NAMALWA (cell line): ENCODE data around the gene LAMA2.

ENCODE experiments used
- DNase-seq: peaks from one replicate; pipeline ENCODE4 v3.0.0-alpha.2; 2015; ENCODE audit warnings: low spot score

Gene LAMA2

DNA sequence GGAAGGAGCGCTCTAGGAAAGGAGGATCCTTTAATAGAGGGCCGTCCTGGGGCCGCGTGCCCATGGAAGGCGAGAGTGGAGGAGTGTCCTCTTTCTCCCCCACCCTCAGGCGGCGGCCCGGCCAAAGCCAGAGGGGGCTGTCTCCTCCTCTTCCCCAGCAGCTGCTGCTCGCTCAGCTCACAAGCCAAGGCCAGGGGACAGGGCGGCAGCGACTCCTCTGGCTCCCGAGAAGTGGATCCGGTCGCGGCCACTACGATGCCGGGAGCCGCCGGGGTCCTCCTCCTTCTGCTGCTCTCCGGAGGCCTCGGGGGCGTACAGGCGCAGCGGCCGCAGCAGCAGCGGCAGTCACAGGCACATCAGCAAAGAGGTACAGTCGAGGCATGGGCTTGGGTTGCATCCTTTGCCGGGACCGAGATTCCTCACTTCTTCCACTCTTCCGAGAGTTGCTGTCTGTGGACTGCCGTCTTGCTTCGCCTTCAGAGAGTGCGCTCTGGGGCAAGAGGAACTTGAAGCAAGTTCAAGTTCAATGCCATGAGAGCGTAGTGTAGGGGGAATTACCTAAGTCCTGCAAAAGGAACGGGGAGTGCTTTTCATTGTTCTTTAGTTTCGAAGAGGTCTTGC lies at the start of gene LAMA2:
TSS of gene LAMA2 (plus strand) at position 148 of the 621 bp plus-strand sequence. CDS start at position 256, 108 bp downstream.
- no peak for DNase-seq

GRCh38 chr6:128836761-128837160 lies 46.2 kb upstream of the LAMA2 start:
- DNase-seq = no peak

- no peak for DNase-seq
Measured at GRCh38 chr6:128841518-128841917, 41.4 kb upstream of the LAMA2 start.

DNA sequence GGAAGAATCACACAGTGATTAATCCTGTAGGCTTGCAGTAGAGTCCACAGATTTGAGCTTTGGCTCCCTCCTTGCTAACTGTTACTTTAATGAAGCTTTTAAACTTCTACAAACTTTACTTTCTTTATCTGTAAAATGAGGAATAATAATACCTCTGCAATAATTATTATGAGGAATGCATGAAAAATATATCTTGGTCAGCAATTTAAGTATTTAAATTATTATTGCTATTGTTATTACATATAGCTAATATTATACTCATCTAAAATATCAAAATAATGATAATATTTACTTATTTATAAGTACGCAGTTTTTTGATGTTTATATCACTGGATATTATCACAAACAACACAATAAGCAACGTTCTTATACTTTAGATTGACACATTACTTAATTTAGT lies 38.3 kb upstream of the LAMA2 start:
- DNase-seq = no peak

DNA sequence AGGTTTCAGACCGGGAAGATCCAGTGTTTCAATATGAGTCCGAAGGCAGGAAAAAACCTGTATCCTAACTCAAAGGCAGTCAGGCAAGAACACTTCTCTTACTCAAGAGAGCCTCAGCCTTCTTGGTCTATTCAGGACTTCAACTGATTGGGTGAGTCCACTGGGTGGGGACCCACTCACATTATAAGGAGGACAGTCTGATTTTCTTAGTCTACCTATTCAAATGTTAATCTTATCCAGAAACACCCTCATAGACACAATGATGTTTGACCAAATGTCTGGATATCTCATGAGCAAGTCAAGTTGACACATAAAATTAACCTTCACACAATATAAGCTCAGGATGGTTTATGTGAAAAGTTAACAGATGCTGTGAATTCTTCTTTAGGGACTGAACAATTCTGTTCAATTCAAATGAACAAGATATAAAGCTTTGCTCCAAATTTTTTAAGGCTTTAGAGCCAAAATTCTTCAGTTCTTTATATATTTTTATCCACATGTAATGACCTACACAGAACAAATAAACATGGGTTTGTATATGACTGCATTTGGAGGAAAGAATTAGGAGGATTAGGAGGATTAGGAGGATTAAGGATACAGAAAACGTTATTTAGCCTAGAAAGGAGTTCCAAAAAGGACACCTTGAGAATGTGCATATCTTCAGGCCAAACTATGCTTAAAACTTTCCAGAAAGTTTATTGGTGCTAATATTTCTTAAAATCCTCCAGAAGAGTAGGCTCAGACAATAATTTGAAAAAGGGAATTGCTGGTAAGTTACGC lies 35.3 kb upstream of the LAMA2 start:
- no peak for DNase-seq

- DNase-seq = no peak
Measured at GRCh38 chr6:128848212-128848935, 34.6 kb upstream of the LAMA2 start.

GRCh38 chr6:128855581-128856085 lies 27.3 kb upstream of the LAMA2 start:
- DNase-seq = no peak

DNA sequence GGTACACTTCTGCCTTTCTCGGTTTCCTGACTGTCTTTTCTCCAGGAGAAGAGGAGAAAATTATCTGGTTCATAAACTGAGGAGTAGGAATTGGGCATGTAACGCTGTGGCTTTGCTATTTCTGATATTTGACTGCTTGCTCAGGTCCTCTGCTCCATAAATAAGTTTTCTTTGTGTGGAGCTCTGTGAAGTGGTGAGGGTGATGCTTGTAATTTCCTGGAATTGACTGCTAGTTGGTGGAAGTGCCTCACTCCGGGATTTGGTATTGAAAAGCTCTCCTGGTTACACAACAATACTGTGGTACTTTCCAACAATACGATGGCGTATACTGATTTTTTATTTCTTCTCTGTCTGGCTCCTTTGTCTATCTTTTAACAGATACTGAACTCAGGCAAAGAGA lies 25.1 kb upstream of the LAMA2 start:
- no peak for DNase-seq

DNA sequence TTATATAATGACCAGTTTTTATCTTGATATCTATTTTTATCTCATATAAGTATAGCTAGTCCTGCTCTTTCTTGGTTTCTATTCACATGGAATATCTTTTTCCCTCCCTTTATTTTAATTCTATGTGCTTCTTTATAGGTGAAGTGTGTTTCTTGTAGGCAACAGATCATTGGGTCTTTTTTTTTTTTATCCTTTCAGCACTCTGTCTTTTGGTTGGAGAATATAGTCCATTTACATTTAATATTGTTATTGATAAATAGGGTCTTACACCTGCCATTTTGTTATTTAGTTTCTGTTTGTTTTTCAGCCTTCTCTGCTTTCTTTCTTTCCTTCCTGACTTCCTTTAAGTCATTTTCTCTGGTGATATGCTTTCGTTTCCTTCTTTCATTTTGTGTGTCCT lies 22.2 kb upstream of the LAMA2 start:
- no peak for DNase-seq

DNA sequence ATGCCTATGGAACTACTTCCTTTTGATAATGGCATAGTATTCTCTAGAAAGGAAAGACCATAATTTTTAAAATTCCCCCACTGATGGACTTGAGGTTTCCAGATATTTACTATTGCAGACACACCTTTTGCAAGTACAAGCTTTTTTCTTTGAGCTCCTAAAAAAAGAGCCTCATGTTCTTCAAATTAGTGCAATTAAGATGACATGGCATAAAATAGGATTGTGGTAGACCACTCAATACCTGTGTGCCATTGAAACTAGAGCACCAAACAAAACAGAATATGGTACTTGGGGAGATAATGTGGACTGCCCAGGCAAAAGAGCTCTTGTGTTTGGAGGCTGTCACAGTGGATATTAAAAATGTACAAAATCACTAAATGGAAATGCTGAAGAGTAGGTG lies 19.0 kb upstream of the LAMA2 start:
- DNase-seq = no peak

DNA sequence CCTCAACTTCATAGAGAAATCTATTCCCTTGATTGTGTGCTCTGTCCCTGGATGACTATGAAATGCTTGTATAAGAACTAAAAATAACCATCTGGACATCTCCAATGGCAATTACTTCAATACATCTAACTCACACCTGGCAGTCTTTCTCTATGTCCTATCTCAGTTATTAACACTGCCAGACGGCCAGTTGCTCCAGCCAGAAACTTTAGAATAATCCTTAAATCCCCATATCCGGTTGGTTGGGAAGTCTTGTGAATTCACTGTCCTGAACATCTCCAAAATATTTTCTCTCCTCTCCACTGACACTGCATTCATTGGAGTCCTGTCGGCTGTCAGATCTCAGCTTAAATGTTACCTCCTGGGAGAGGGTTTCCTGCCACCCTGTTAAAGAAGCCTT lies 12.2 kb upstream of the LAMA2 start:
- no peak for DNase-seq

GRCh38 chr6:128874863-128875262 lies 8.1 kb upstream of the LAMA2 start:
- DNase-seq = no peak

GRCh38 chr6:128882560-128882959 lies 378 bp upstream of the LAMA2 start:
- DNase-seq = no peak

GRCh38 chr6:128883906-128884305 lies 968 bp downstream of the LAMA2 start:
- no peak for DNase-seq

- no peak for DNase-seq
Measured at GRCh38 chr6:128885381-128885780, 2.4 kb downstream of the LAMA2 start.

DNA sequence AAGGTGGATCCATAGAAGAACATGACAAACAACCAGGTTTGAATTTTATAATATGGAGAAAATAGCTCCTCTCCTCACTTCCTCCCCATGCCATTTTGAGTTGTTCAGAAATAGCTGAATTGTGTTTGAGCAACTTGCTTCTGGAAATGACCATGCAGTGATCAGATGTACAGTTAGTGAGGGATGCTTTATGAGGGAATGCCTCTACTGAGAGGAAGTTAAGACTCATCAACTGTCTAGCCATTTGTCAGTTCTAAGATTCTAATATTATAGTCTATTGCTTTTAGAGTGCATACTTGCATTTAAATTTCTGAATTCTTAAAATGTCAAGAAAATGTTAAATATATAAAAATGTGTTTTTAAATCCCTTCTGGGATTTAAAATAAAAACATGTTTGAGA lies 3.8 kb downstream of the LAMA2 start:
- DNase-seq = no peak

GRCh38 chr6:128888444-128889175 lies 5.7 kb downstream of the LAMA2 start:
- DNase-seq = no peak

DNA sequence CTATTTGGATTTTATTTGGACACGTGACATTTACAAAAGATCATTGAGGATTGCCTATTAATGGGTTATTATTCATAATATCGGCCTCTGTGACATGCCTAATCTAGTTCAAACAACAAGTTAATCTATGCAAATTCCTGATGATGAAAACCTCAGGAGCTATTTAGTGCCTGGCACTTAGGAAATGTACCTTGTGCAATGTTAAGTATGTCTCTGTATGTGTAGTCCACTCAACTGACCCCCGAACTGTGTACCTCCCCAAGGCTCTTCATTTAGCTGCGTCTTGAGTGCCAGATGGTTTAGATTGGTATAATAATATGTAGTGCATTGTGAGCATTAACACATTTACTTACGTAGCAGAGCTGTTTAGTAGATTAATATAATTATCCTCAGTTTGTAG lies 6.9 kb downstream of the LAMA2 start:
- DNase-seq = no peak

DNA sequence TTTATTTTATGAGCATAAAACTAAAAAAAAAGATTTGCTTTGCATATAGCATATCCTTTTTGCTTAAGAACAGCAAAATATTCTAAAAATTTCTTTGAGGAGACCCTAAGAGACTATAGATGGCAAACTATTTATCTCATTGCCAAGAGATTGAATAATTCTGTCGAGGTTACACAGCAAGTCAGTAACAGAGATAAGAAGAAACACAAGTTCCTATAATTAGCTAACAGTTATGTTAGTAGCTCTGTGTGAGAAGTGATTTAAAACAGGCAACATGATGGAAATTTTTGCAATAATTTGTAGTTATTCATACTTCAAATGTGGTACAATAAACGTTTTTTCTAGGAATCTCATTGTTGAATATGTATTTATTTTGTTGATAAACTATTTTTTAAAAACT lies 9.1 kb downstream of the LAMA2 start:
- no peak for DNase-seq

DNA sequence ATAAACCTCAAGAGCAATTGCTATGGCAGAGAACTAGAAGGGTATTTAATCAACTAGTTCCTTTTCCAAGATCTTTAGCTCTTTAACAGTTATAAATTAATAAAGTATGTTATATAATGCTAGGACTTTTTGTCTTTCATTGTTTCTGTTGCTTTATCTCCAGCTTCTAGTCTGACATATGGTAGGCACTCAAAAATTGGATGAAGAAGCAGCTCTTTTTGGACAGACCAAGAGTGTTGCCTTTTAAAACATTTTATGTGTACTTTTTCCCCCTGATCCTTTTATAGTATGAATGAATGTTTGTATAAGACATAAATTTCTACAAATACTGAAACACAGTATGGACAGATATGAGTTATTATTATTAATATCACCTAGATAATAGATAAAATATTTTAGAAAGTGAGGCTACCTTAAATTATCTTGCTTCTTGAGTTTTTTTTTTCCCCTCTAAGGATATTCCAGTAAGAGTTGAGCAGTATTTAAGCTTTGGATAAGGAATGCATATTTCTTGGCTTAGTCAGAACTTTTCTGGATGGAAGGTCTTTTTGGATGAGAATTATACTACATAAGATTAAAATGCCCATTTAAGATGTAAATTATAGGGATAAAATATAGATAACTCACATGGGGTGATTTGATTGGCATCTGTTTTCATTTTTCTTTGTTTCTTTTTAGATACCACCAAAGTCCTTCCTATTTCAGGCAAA lies 16.6 kb downstream of the LAMA2 start:
- no peak for DNase-seq

DNA sequence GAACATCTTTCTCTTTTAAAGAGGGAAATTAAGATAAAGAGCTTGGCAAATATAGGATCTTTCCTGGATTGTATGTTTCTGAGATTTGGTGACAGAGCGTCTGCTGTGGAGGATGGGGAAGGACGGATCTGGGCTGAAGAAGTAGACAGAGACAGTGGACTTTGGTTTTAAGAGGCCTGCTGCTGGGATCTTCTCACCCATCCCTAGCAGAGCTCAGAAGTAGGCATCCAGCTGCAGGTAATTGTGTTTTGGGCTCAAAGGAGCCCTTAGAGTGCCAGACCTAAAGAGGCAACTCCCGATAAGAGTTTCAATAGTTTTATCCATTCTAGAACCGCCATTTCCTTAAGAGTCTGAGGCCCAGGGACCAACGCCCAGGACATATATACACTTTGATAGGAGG lies 20.8 kb downstream of the LAMA2 start:
- DNase-seq = no peak

DNA sequence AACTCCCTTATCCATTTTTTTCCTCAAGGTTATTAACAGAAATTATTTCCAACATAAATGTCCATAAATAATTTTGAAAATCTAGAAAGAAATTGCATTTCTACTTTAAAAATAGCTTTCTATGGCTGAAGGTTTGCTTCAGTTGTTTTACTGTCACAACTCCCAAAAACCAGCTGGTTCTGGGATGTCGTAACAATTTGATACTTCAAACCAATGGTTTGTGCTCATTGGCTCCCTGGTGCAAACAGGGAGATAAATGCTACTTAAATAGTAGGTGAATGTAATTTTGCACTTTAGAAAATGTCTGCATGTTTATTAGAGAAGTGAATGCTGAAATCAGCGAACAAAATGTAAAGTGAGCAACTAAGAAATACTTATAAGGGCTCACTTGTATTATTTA lies 31.1 kb downstream of the LAMA2 start:
- DNase-seq = no peak
